ENCODE results near the gene CNNM1. TPM values are rescaled to one million over a fixed set of nuclear protein-coding genes. Genes with fewer than 3 reads are reported as not detected.

The CNNM1 gene
- total RNA-seq, 4 donors from 2014 or later: not detected

- Histone ChIP-seq H3K9me3 (no peaks in the 10 kb centered on the region), H3K4me3 (no peak overlapping the region), H3K4me1 (peaks cover 30 to 34% of the 10 kb centered on the region in 2 donors), H3K27ac (no peak overlapping the region), H3K27me3 (no peaks in the 10 kb centered on the region), H3K36me3 (peaks cover 0 to 4% of the 10 kb centered on the region in 2 donors)
- intact Hi-C loops (cut with DNase I; ENCODE audit: low total_unique reads): loop anchor here (10.0 kb wide), 2 partner anchors 836 to 1124 kb away; no protein-coding TSS in a partner anchor
- DNase-seq (no peak), ATAC-seq (no peak)
- in situ Hi-C loops (cut with MboI; ENCODE audit: low sequenced_read_pairs in 4 of 4): loop anchor here in 3 of 4 donors (5.0 to 25.0 kb wide), 4 partner anchors 47 to 296 kb away; partner anchors contain the start of genes COX15 (in 1 of the 3) and CUTC (in 1 of the 3)
- TF ChIP-seq POLR2A (IDR thresholded peaks at IDR 0.05) (no peak), CTCF (IDR thresholded peaks at IDR 0.05 in 4 of 5, conservative IDR thresholded peaks at IDR 0.05 in 1 of 5) (no peak)
Measured at GRCh38 chr10:99438890-99439289, 109.7 kb downstream of the CNNM1 start.

GRCh38 chr10:99442394-99442793, 113.2 kb downstream of the CNNM1 start:
- Histone ChIP-seq H3K4me3 (no peak overlapping the region), H3K27me3 (peaks cover 0 to 12% (median 0%) of the 10 kb centered on the region in 3 donors), H3K36me3 (peaks cover 0 to 4% of the 10 kb centered on the region in 2 donors), H3K4me1 (peaks cover 0 to under 1% of the 10 kb centered on the region in 2 donors), H3K27ac (no peak overlapping the region), H3K9me3 (no peaks in the 10 kb centered on the region)
- TF ChIP-seq POLR2A (IDR thresholded peaks at IDR 0.05) (no peak), CTCF (IDR thresholded peaks at IDR 0.05 in 4 of 5, conservative IDR thresholded peaks at IDR 0.05 in 1 of 5) (no peak)
- DNase-seq (no peak), ATAC-seq (no peak)
- in situ Hi-C loops (cut with MboI; ENCODE audit: low sequenced_read_pairs in 4 of 4): loop anchor here in 2 of 4 donors (25.0 kb wide), 1 partner anchor 270 kb away; no protein-coding TSS in a partner anchor
- intact Hi-C loops (cut with DNase I; ENCODE audit: low total_unique reads): no loop called here

GRCh38 chr10:99443500-99443899, 114.3 kb downstream of the CNNM1 start:
- TF ChIP-seq POLR2A (IDR thresholded peaks at IDR 0.05): no peak
- no peak for TF ChIP-seq CTCF (IDR thresholded peaks at IDR 0.05 in 4 of 5, conservative IDR thresholded peaks at IDR 0.05 in 1 of 5)
- Histone ChIP-seq H3K27me3 (peaks cover 0 to 12% (median 0%) of the 10 kb centered on the region in 3 donors), H3K36me3 (no peaks in the 10 kb centered on the region), H3K27ac (no peak overlapping the region), H3K4me3 (no peak overlapping the region), H3K9me3 (no peaks in the 10 kb centered on the region), H3K4me1 (no peaks in the 10 kb centered on the region)
- in situ Hi-C loops (cut with MboI; ENCODE audit: low sequenced_read_pairs in 4 of 4) (loop anchor here in 2 of 4 donors (25.0 kb wide), 1 partner anchor 269 kb away; no protein-coding TSS in a partner anchor), intact Hi-C loops (cut with DNase I; ENCODE audit: low total_unique reads) (no loop called here)
- ATAC-seq (no peak), DNase-seq (no peak)

Other genes with a start within 250 kb of the CNNM1 start
- gene HPSE2, start 93.5 kb upstream of the CNNM1 start, total RNA-seq: 1 to 10 TPM in 1 of 4 donors, not detected in 3; 1.1 TPM
- 100 to 1,000 TPM in 3 of 4 donors, 10 to 100 TPM in 1; 91.4 to 215 (median 135) TPM for gene GOT1, start 101.3 kb downstream of the CNNM1 start, total RNA-seq
- not detected for gene NKX2-3, start 203.6 kb downstream of the CNNM1 start, total RNA-seq

Measured in gastrocnemius medialis (tissue), 4 donors.